DOHH2 (cell line): ENCODE measurements around the gene COG4.

ENCODE experiments used
- EZH2phosphoT487 ChIP-seq: fragments of 200-600 bp; sonication (generic); IDR thresholded peaks from 2 replicates; pipeline ENCODE4 v1.6.1; 2017; ENCODE audit warnings: borderline replicate concordance, mild to moderate bottlenecking, antibody characterized with exemption, low read length, moderate library complexity, mixed read lengths
- TF ChIP-seq, protein P1 (sequence below): fragments of 200-600 bp; sonication (generic); IDR thresholded peaks from one replicate; pipeline ENCODE4 v1.5.1; 2014; ENCODE audit warnings: antibody characterized with exemption, mild to moderate bottlenecking, low read depth, low read length; ENCODE audit not compliant: poor library complexity, severe bottlenecking

DNA sequence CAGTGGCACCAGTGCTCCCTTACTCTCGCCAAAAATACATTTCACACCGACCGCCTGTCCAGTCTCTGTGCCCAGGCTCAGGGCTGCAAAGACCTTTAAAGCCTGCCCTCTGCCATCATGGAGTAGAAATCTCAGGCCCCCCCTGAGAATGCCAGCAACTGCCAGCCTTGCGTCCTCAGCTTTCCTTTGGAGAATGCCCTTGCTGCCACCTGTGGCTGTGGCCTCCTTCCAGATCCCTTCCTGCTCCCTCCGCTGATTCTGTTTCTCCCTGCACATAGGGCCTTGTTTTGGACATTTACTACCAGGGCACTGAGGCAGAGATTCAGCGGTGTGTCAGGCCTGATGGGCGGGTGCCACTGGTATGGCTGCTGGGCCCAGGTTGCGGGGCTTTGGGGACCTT, 55.7 kb downstream of the COG4 start:
- no peak for TF ChIP-seq EZH2phosphoT487
- TF ChIP-seq, protein P1, sequence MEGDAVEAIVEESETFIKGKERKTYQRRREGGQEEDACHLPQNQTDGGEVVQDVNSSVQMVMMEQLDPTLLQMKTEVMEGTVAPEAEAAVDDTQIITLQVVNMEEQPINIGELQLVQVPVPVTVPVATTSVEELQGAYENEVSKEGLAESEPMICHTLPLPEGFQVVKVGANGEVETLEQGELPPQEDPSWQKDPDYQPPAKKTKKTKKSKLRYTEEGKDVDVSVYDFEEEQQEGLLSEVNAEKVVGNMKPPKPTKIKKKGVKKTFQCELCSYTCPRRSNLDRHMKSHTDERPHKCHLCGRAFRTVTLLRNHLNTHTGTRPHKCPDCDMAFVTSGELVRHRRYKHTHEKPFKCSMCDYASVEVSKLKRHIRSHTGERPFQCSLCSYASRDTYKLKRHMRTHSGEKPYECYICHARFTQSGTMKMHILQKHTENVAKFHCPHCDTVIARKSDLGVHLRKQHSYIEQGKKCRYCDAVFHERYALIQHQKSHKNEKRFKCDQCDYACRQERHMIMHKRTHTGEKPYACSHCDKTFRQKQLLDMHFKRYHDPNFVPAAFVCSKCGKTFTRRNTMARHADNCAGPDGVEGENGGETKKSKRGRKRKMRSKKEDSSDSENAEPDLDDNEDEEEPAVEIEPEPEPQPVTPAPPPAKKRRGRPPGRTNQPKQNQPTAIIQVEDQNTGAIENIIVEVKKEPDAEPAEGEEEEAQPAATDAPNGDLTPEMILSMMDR: no peak
